Neural cell (in vitro differentiated cells): ENCODE data around the gene HMGCS2. TPM values are rescaled to one million over a fixed set of nuclear protein-coding genes. Genes with fewer than 3 reads are reported as not detected.

Experiments
- H2AFZ ChIP-seq: fragments of 200-600, 300-800 bp; sonication (generic), shearing (Covaris generic); 2 replicates; pipeline ENCODE4 v1.6.0; 2014; ENCODE audit warnings: low read depth, mild to moderate bottlenecking, antibody characterized with exemption, low read length, moderate library complexity
- H3F3A ChIP-seq: fragments of 200-600 bp; shearing (Covaris generic); 2 replicates; pipeline ENCODE4 v1.6.1; 2016; ENCODE audit warnings: mild to moderate bottlenecking, moderate library complexity, mixed read lengths, antibody characterized with exemption, low read length; ENCODE audit not compliant: insufficient read depth, poor library complexity, severe bottlenecking
- H3K27ac ChIP-seq: fragments of 200-600, 300-800 bp; sonication (generic), shearing (Covaris generic); 2 replicates; pipeline ENCODE4 v1.5.1; 2014; ENCODE audit warnings: mild to moderate bottlenecking, low read length, moderate library complexity
- H3K27me3 ChIP-seq: fragments of 300-800, 200-600 bp; sonication (generic), shearing (Covaris generic); 2 replicates; pipeline ENCODE4 v1.6.0; 2014; ENCODE audit warnings: mild to moderate bottlenecking, low read depth, low read length, moderate library complexity; ENCODE audit not compliant: insufficient read depth
- H3K36me3 ChIP-seq: fragments of 300-800, 200-600 bp; sonication (generic), shearing (Covaris generic); 2 replicates; pipeline ENCODE4 v1.5.1; 2014; ENCODE audit warnings: mild to moderate bottlenecking, antibody characterized with exemption, low read length, moderate library complexity; ENCODE audit not compliant: insufficient read depth
- H3K4me2 ChIP-seq: fragments of 300-800, 200-600 bp; sonication (generic), shearing (Covaris generic); 2 replicates; pipeline ENCODE4 v1.6.0; 2014; ENCODE audit warnings: mild to moderate bottlenecking, low read length
- H3K4me3 ChIP-seq: fragments of 300-800, 200-600 bp; sonication (generic), shearing (Covaris generic); 2 replicates; pipeline ENCODE4 v1.5.1; 2014; ENCODE audit warnings: mild to moderate bottlenecking, low read length, moderate library complexity
- H3K79me2 ChIP-seq: fragments of 200-600 bp; shearing (Covaris generic); replicated peaks from 2 replicates; pipeline ENCODE4 v1.6.0; 2014; ENCODE audit warnings: mild to moderate bottlenecking, low read length, moderate library complexity; ENCODE audit not compliant: insufficient read depth
- H3K9ac ChIP-seq: fragments of 300-800, 200-600 bp; sonication (generic), shearing (Covaris generic); 2 replicates; pipeline ENCODE4 v1.6.1; 2016; ENCODE audit warnings: mild to moderate bottlenecking, low read length, mixed read lengths
- H3K9me2 ChIP-seq: fragments of 200-600 bp; shearing (Covaris generic); 2 replicates; pipeline ENCODE4 v1.6.1; 2016; ENCODE audit warnings: mild to moderate bottlenecking, low read length, mixed read lengths; ENCODE audit not compliant: insufficient read depth
- H3K9me3 ChIP-seq: fragments of 200-600, 300-800 bp; sonication (generic), shearing (Covaris generic); 2 replicates; pipeline ENCODE4 v1.6.1; 2016; ENCODE audit warnings: mild to moderate bottlenecking, mixed run types, low read length, moderate library complexity, mixed read lengths
- H4K20me1 ChIP-seq: fragments of 200-600 bp; shearing (Covaris generic); 2 replicates; pipeline ENCODE4 v1.6.1; 2016; ENCODE audit warnings: mild to moderate bottlenecking, mixed run types; ENCODE audit not compliant: insufficient read depth
- EP300 ChIP-seq: fragments of 450-650 bp; conservative IDR thresholded peaks from 2 replicates; pipeline ENCODE4 v1.6.1; 2014; ENCODE audit warnings: antibody characterized with exemption, mild to moderate bottlenecking, moderate library complexity; ENCODE audit not compliant: poor library complexity, severe bottlenecking
- EZH2 ChIP-seq: fragments of 200-600, 300-800 bp; shearing (Covaris generic), sonication (generic); IDR thresholded peaks from 2 replicates; pipeline ENCODE4 v1.6.1; 2014; ENCODE audit warnings: antibody characterized with exemption, low read length, borderline replicate concordance, mild to moderate bottlenecking; ENCODE audit not compliant: insufficient read depth, poor library complexity, severe bottlenecking
- MXI1 ChIP-seq: fragments of 450-650 bp; conservative IDR thresholded peaks from 2 replicates; pipeline ENCODE4 v1.6.1; 2014; ENCODE audit warnings: antibody characterized with exemption, mild to moderate bottlenecking; ENCODE audit not compliant: poor library complexity, severe bottlenecking
- POLR2AphosphoS5 ChIP-seq: IDR thresholded peaks from 2 replicates; pipeline ENCODE4 v1.6.1; 2012
- RAD21 ChIP-seq: fragments of 450-650 bp; conservative IDR thresholded peaks from 2 replicates; pipeline ENCODE4 v1.6.1; 2014; ENCODE audit warnings: antibody characterized with exemption, mild to moderate bottlenecking, moderate library complexity
- REST ChIP-seq: IDR thresholded peaks from 2 replicates; pipeline ENCODE4 v1.6.1; 2012; ENCODE audit warnings: borderline replicate concordance
- SMC3 ChIP-seq: fragments of 450-650 bp; conservative IDR thresholded peaks from 2 replicates; pipeline ENCODE4 v1.6.1; 2014; ENCODE audit warnings: antibody characterized with exemption, mild to moderate bottlenecking, moderate library complexity; ENCODE audit not compliant: poor library complexity
- TAF1 ChIP-seq: IDR thresholded peaks from 2 replicates; pipeline ENCODE4 v1.6.1; 2012; ENCODE audit warnings: low read depth
- polyA plus RNA-seq: library from polyadenylated mRNA; depleted of rRNA; stranded (reverse); fragments of >200 nt; gene quantifications from 2 replicates; pipeline ENCODE4 v1.2.3, GENCODE V29; 2014
- TF ChIP-seq, protein P1 (sequence below): fragments of 450-650 bp; IDR thresholded peaks from 2 replicates; pipeline ENCODE4 v1.5.1; 2014; ENCODE audit warnings: antibody characterized with exemption, mild to moderate bottlenecking, moderate library complexity; ENCODE audit not compliant: poor library complexity, severe bottlenecking

Gene HMGCS2
- polyA plus RNA-seq, 1 donor from 2014 or later: not detected

DNA sequence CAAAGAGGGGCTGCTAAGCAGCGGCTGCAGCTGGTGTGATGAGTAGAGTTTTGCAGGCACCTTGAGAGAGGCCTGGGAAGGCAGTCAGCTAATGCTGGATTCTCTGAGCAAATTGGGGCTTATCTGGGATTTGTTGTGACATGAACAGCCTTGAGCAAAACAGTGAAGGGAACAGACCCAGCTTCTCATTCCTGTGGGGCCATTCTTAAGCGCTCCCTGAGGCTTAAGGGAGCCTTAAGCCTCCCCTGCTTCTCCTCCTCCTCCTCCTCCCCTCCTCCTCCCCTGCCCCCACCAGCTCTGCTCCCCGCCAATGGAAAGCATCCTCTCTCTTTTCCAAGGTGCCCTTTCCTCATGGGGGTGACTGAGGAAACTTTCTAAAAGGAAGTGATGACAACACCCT is 21.3 kb downstream of the HMGCS2 start:
- Histone ChIP-seq H2AFZ (no peak overlapping the region), H3K27ac (no peak overlapping the region), H3K9me3 (peaks cover under 1% of the 10 kb centered on the region), H3K27me3 (no peaks in the 10 kb centered on the region), H3F3A (no peaks in the 10 kb centered on the region), H3K79me2 (no peaks in the 10 kb centered on the region), H3K4me3 (no peak overlapping the region), H3K9me2 (no peaks in the 10 kb centered on the region), H3K4me2 (no peak overlapping the region), H3K9ac (no peak overlapping the region), H4K20me1 (no peaks in the 10 kb centered on the region), H3K36me3 (no peaks in the 10 kb centered on the region)
- no peak for TF ChIP-seq RAD21
- no peak for TF ChIP-seq TAF1
- TF ChIP-seq REST: no peak
- TF ChIP-seq, protein P1, sequence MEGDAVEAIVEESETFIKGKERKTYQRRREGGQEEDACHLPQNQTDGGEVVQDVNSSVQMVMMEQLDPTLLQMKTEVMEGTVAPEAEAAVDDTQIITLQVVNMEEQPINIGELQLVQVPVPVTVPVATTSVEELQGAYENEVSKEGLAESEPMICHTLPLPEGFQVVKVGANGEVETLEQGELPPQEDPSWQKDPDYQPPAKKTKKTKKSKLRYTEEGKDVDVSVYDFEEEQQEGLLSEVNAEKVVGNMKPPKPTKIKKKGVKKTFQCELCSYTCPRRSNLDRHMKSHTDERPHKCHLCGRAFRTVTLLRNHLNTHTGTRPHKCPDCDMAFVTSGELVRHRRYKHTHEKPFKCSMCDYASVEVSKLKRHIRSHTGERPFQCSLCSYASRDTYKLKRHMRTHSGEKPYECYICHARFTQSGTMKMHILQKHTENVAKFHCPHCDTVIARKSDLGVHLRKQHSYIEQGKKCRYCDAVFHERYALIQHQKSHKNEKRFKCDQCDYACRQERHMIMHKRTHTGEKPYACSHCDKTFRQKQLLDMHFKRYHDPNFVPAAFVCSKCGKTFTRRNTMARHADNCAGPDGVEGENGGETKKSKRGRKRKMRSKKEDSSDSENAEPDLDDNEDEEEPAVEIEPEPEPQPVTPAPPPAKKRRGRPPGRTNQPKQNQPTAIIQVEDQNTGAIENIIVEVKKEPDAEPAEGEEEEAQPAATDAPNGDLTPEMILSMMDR: no peak
- no peak for TF ChIP-seq EZH2
- no peak for TF ChIP-seq POLR2AphosphoS5
- TF ChIP-seq SMC3: no peak
- TF ChIP-seq EP300: no peak
- TF ChIP-seq MXI1: no peak

DNA sequence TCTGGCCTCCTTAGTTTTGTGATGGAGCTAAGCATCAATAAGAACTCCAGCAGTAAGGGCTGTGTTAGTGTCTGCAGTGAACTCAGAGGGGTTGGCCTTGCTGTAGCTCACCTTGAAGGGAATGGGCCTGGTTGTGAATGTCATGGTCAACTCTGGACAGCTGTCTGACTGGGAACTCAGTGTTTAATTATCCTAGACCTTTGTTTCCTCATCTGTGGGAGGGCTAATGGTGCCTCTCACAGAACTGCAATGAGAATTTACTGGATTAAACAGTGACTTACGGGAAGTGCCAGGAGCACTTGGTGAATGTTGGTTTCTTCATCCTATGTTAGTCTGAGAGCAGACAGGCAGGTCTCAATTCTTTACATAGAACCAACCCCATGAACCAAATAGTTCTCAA is 23.7 kb downstream of the HMGCS2 start:
- no peaks in the 10 kb centered on the region for H3K9me3 ChIP-seq
- no peak overlapping the region for H3K9ac ChIP-seq
- no peak overlapping the region for H3K4me2 ChIP-seq
- H3K36me3 ChIP-seq: no peaks in the 10 kb centered on the region
- H3K9me2 ChIP-seq: no peaks in the 10 kb centered on the region
- no peak overlapping the region for H3K4me3 ChIP-seq
- TF ChIP-seq RAD21 (no peak), REST (no peak), MXI1 (no peak), SMC3 (no peak), POLR2AphosphoS5 (no peak), TAF1 (no peak), EP300 (no peak), EZH2 (no peak)
- TF ChIP-seq, protein P1: no peak
- no peaks in the 10 kb centered on the region for H3K27me3 ChIP-seq
- no peak overlapping the region for H3K27ac ChIP-seq
- H2AFZ ChIP-seq: no peak overlapping the region
- no peaks in the 10 kb centered on the region for H3K79me2 ChIP-seq
- H3F3A ChIP-seq: no peaks in the 10 kb centered on the region
- no peaks in the 10 kb centered on the region for H4K20me1 ChIP-seq
